T-cell (primary cell): Measurements from ENCODE around the gene DDR1. TPM values are rescaled to one million over a fixed set of nuclear protein-coding genes. Genes with fewer than 3 reads are reported as not detected.
A peak's percentile ranks its signal among the peaks of the same experiment; 100 is the strongest.

Source experiments
- ATAC-seq, 4 experiments: fragments of 200-7000 bp in 3 of 4; fragments of 150-1000 bp in 1 of 4; cut with Tn5 transposase; replicated peaks in 1 of 4; 1 replicate in 3 of 4; 2 replicates in 1 of 4; pipeline ENCODE4 v1.10.0; 2021; ENCODE audit warnings: moderate library complexity in 3 of 4, mild to moderate bottlenecking in 2 of 4, moderate number of reproducible peaks in 1 of 4
- CTCF ChIA-PET, 2 donors: fragments of 300-600 bp; sonication (Branson Sonifier 250); formaldehyde crosslinking; loops; one replicate each; lab custom pipeline; 2022; ENCODE audit warnings: antibody characterized with exemption in 2 of 2; lab: Charles Lee
- POLR2A ChIA-PET, 2 donors: fragments of 300-600 bp; sonication (Branson Sonifier 250); formaldehyde crosslinking; loops; one replicate each; lab custom pipeline; 2022; ENCODE audit warnings: antibody characterized with exemption in 2 of 2; lab: Charles Lee
- DNase-seq, 35 experiments: peaks; one replicate each; pipeline versions ENCODE4 v3.0.0 to v3.0.0-alpha.2; 2013 to 2023
- H3K27ac ChIP-seq: one replicate; pipeline ENCODE4 v1.5.1; 2013; ENCODE audit warnings: low read length
- H3K27me3 ChIP-seq, 2 experiments: replicated peaks in 1 of 2; 1 replicate in 1 of 2; 2 replicates in 1 of 2; pipeline versions ENCODE4 v1.6.1 to v1.7.0; 2013; ENCODE audit warnings: low read length in 1 of 2, mixed read lengths in 1 of 2; ENCODE audit not compliant: control insufficient read depth in 2 of 2, insufficient read depth in 2 of 2; ENCODE audit errors: extremely low read depth in 1 of 2
- H3K36me3 ChIP-seq, 2 donors: 1 replicate in 1 of 2; 2 replicates in 1 of 2; pipeline versions ENCODE4 v1.6.1 to v1.7.0; 2013; ENCODE audit warnings: low read length in 1 of 2; ENCODE audit not compliant: control insufficient read depth in 2 of 2, insufficient read depth in 1 of 2; ENCODE audit errors: extremely low read depth in 1 of 2
- H3K4me1 ChIP-seq, 2 experiments: 1 replicate in 1 of 2; 2 replicates in 1 of 2; pipeline versions ENCODE4 v1.6.1 to v1.7.0; 2013; ENCODE audit warnings: low read length in 2 of 2, mixed read lengths in 1 of 2; ENCODE audit not compliant: insufficient read depth in 2 of 2, control insufficient read depth in 1 of 2; ENCODE audit errors: extremely low read depth in 1 of 2
- H3K4me3 ChIP-seq, 2 donors: 1 replicate in 1 of 2; 2 replicates in 1 of 2; pipeline versions ENCODE4 v1.5.1 to v1.7.0; 2013; ENCODE audit warnings: mild to moderate bottlenecking in 2 of 2, low read length in 1 of 2, moderate library complexity in 1 of 2; ENCODE audit not compliant: control insufficient read depth in 1 of 2; ENCODE audit errors: extremely low read depth in 1 of 2
- H3K9me3 ChIP-seq: 2 replicates; pipeline ENCODE4 v1.7.0; 2013
- H3K27ac Mint-ChIP-seq, 2 donors: one replicate each; pipeline ENCODE4 v1.8.0; 2020 to 2021; ENCODE audit warnings: mild to moderate bottlenecking in 2 of 2, mixed read lengths in 2 of 2
- H3K27me3 Mint-ChIP-seq, 2 donors: one replicate each; pipeline ENCODE4 v1.8.0; 2021 to 2022; ENCODE audit warnings: mixed read lengths in 2 of 2
- H3K36me3 Mint-ChIP-seq: one replicate; pipeline ENCODE4 v1.8.0; 2021; ENCODE audit warnings: mixed read lengths
- H3K4me1 Mint-ChIP-seq, 3 donors: one replicate each; pipeline ENCODE4 v1.8.0; 2020 to 2022; ENCODE audit warnings: mixed read lengths in 3 of 3, mild to moderate bottlenecking in 1 of 3
- H3K4me3 Mint-ChIP-seq, 3 donors: one replicate each; pipeline ENCODE4 v1.8.0; 2020 to 2022; ENCODE audit warnings: mild to moderate bottlenecking in 3 of 3, mixed read lengths in 3 of 3, moderate library complexity in 3 of 3
- H3K9me3 Mint-ChIP-seq, 3 donors: one replicate each; pipeline ENCODE4 v1.8.0; 2020 to 2022; ENCODE audit warnings: mixed read lengths in 3 of 3
- WGBS: methylation state at CpG from one replicate; pipeline ENCODE4 v1.1.5; 2013; ENCODE audit warnings: missing lambda C conversion rate; ENCODE audit not compliant: insufficient coverage; 5-methylcytosine and 5-hydroxymethylcytosine counted together
- total RNA-seq, 35 experiments: library from RNA in 6 of 35; stranded (reverse) in 6 of 35; fragments of 120-200 nt in 1 of 35; gene quantifications; one replicate each; pipeline versions ENCODE4 v1.2.1 to v1.2.4 and lab custom pipeline; 2013 to 2026

The DDR1 gene
- total RNA-seq, 5 donors from 2014 or later (not counting 1 experiment from before 2014, with no cell fraction given): 8.8 to 23.9 (median 19.3) TPM

- Histone ChIP-seq H3K9me3 (no peaks in the 10 kb centered on the region), H3K4me3 (peak overlapping the region; percentile 60 to 63), H3K27me3 (peaks cover 0 to 11% of the 10 kb centered on the region in 2 experiments), H3K36me3 (no peaks in the 10 kb centered on the region), H3K27ac (no peak overlapping the region), H3K4me1 (peaks cover 23 to 40% of the 10 kb centered on the region in 2 experiments)
- DNase-seq (peak in 5 of 35 experiments; percentile 4 to 34 (median 17)), ATAC-seq (peak in 2 of 4 experiments; percentile 23 to 46)
- H3K4me3 Mint-ChIP-seq: peak overlapping the region; percentile 72 to 80 (median 75)
- H3K36me3 Mint-ChIP-seq: no peaks in the 10 kb centered on the region
- no peaks in the 10 kb centered on the region for H3K27me3 Mint-ChIP-seq
- POLR2A ChIA-PET: interaction anchor here in 1 of 2 donors (0.6 kb wide), 2 partner anchors 319 to 518 kb away, joined by 3 to 4 read pairs; no protein-coding TSS in a partner anchor
- H3K27ac Mint-ChIP-seq: peak overlapping the region; percentile 83 to 89
- CTCF ChIA-PET: interaction anchor here in 1 of 2 donors (0.6 to 1.2 kb wide), 2 partner anchors 60 to 143 kb away, joined by 5 to 6 read pairs; no protein-coding TSS in a partner anchor
- WGBS: 74% methylated on average over 10 of the region's 15 CpGs
- peaks cover 27 to 45% (median 42%) of the 10 kb centered on the region in 3 donors for H3K4me1 Mint-ChIP-seq
- H3K9me3 Mint-ChIP-seq: no peaks in the 10 kb centered on the region
These were observed 1.3 kb upstream of the DDR1 start for GRCh38 chr6:30882759-30883684.

- peaks cover 5% of the 10 kb centered on the region for H3K36me3 Mint-ChIP-seq
- Histone ChIP-seq H3K4me1 (peaks cover 23 to 38% of the 10 kb centered on the region in 2 experiments), H3K9me3 (no peaks in the 10 kb centered on the region), H3K27me3 (peaks cover 0 to 11% of the 10 kb centered on the region in 2 experiments), H3K36me3 (peaks cover 3 to 10% of the 10 kb centered on the region in 2 donors), H3K27ac (no peak overlapping the region), H3K4me3 (peak overlapping the region; percentile 52 to 63)
- no peaks in the 10 kb centered on the region for H3K9me3 Mint-ChIP-seq
- H3K4me3 Mint-ChIP-seq: peak overlapping the region; percentile 75 to 80 (median 78)
- ChIA-PET CTCF (interaction anchor here in 1 of 2 donors (0.6 to 0.7 kb wide), 2 partner anchors 60 to 198 kb away, joined by 3 read pairs; no protein-coding TSS in a partner anchor), POLR2A (interaction anchor here in 1 of 2 donors (0.5 to 0.8 kb wide), 2 partner anchors 86 to 1013 kb away, joined by 3 read pairs; partner anchors contain the start of gene EHMT2)
- peak overlapping the region; percentile 68 to 83 for H3K27ac Mint-ChIP-seq
- WGBS: 12% methylated on average over 29 of the region's 59 CpGs
- peaks cover 27 to 38% (median 37%) of the 10 kb centered on the region in 3 donors for H3K4me1 Mint-ChIP-seq
- DNase-seq (peak in 13 of 35 experiments; percentile 12 to 47 (median 21)), ATAC-seq (peak; percentile 29 to 47 (median 37))
- no peaks in the 10 kb centered on the region for H3K27me3 Mint-ChIP-seq
These were observed 482 bp downstream of the DDR1 start for GRCh38 chr6:30884521-30885480.

GRCh38 chr6:30885481-30885998, 1.2 kb downstream of the DDR1 start:
- Mint-ChIP-seq H3K9me3 (no peaks in the 10 kb centered on the region), H3K4me3 (peak overlapping the region; percentile 75 to 80 (median 78)), H3K36me3 (peaks cover 12% of the 10 kb centered on the region), H3K27ac (peak overlapping the region; percentile 68 to 83), H3K4me1 (peaks cover 27 to 38% (median 35%) of the 10 kb centered on the region in 3 donors), H3K27me3 (no peaks in the 10 kb centered on the region)
- Histone ChIP-seq H3K9me3 (no peaks in the 10 kb centered on the region), H3K27ac (no peak overlapping the region), H3K36me3 (peaks cover 8 to 14% of the 10 kb centered on the region in 2 donors), H3K4me3 (peak overlapping the region; percentile 52 to 63), H3K27me3 (peaks cover 0 to 11% of the 10 kb centered on the region in 2 experiments), H3K4me1 (peaks cover 23 to 38% of the 10 kb centered on the region in 2 experiments)
- ChIA-PET CTCF (no interaction called here), POLR2A (no interaction called here)
- ATAC-seq (peak in 1 of 4 experiments; percentile 26), DNase-seq (peak in 2 of 35 experiments; percentile 11 to 20)
- 38% methylated on average over 7 of the region's 7 CpGs for WGBS

DNA sequence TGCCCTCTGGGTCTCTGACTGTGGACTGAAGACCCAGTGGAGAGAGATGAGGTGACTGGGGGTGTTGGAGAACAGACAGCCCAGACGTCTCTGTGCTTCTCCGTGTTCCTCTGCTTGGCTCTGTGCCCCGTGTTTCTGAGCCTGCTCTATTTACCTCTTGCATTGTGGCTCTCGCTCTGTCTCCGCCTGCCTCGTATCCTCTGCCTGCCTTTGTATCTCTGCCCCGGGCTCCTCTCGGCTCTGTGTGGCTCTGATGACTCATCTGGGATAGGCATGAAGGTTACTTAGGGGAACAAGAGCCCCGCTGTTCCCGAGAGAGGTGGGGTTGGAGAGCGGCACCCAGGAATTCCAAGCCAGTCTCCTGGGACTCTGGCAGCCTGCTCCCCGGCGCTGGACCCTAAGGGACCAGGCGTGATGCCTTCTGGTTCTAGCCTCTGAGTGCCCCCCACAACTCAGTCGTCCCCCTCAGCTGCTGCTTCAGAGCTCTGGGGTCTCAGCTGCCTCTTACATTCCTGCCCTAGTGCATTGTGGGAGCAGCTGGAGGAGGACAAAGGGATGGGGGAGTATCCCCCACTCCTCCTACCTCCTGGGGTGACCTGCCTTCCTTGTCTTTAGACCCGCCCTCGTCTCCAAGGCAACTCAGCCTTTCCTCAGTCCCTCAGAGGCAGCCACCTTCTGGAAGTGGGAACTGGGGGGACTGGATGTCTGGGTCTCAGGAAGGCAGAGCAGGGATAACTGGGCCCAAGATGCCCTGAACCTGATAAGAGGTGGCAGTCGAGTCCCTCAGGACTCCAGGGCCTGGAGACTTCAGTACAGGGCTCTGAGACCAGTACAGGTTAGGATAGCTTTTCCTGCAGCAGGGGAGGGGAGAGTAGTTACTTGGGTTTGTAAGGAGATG, 1.9 kb downstream of the DDR1 start:
- Histone ChIP-seq H3K27me3 (peaks cover 0 to 11% of the 10 kb centered on the region in 2 experiments), H3K4me3 (peak overlapping the region in 1 of 2 donors; percentile 52), H3K4me1 (peaks cover 23 to 38% of the 10 kb centered on the region in 2 experiments), H3K27ac (no peak overlapping the region), H3K9me3 (no peaks in the 10 kb centered on the region), H3K36me3 (peaks cover 11 to 15% of the 10 kb centered on the region in 2 donors)
- Mint-ChIP-seq H3K27ac (peak overlapping the region; percentile 68 to 83), H3K4me3 (peak overlapping the region; percentile 75 to 80 (median 78)), H3K9me3 (no peaks in the 10 kb centered on the region), H3K36me3 (peaks cover 12% of the 10 kb centered on the region), H3K4me1 (peaks cover 27 to 38% (median 35%) of the 10 kb centered on the region in 3 donors), H3K27me3 (no peaks in the 10 kb centered on the region)
- POLR2A ChIA-PET: no interaction called here
- WGBS: 53% methylated on average over 10 of the region's 18 CpGs
- CTCF ChIA-PET: interaction anchor here in 1 of 2 donors (0.6 kb wide), 1 partner anchor 269 kb away, joined by 3 read pairs; the partner anchor contains the start of genes MRPS18B and PPP1R10
- ATAC-seq: peak; percentile 47 to 63 (median 56)
- DNase-seq: peak in 19 of 35 experiments; percentile 14 to 53 (median 35)

DNA sequence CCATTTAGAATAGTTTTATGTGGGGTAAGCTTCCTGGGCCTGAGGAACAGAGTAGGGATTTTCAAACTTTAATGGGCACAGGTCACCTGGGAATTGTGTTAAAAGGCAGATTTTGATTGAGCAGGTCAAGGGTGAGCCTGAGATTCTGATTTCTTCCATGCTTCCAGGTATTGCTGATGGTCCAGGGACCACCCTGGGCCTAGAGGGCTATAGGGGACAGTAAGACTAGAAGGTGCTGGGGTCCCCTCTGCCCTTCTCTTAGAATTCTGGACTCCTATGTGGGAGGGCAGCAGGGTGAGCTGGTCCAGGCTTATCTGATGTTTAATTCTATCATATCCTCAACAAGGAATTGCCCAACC, 2.6 kb downstream of the DDR1 start:
- Mint-ChIP-seq H3K4me3 (peak overlapping the region in 1 of 3 donors; percentile 75), H3K27ac (peak overlapping the region in 1 of 2 donors; percentile 10)

More for the DNA sequence above, 2.6 kb downstream of the DDR1 start:
- Histone ChIP-seq H3K9me3 (no peaks in the 10 kb centered on the region), H3K27me3 (peaks cover 0 to 11% of the 10 kb centered on the region in 2 experiments), H3K4me1 (peaks cover 23 to 38% of the 10 kb centered on the region in 2 experiments), H3K4me3 (no peak overlapping the region), H3K36me3 (peaks cover 11 to 18% of the 10 kb centered on the region in 2 donors), H3K27ac (no peak overlapping the region)
- CTCF ChIA-PET: interaction anchor here in 1 of 2 donors (0.6 kb wide), 1 partner anchor 270 kb away, joined by 3 read pairs; the partner anchor contains the start of genes MRPS18B and PPP1R10
- H3K9me3 Mint-ChIP-seq: no peaks in the 10 kb centered on the region
- ATAC-seq (no peak), DNase-seq (no peak)
- POLR2A ChIA-PET: no interaction called here
- H3K27me3 Mint-ChIP-seq: no peaks in the 10 kb centered on the region
- peaks cover 27 to 33% (median 33%) of the 10 kb centered on the region in 3 donors for H3K4me1 Mint-ChIP-seq
- H3K36me3 Mint-ChIP-seq: peaks cover 12% of the 10 kb centered on the region
